Measurements from ENCODE around the gene TST. TPM values are rescaled to one million over a fixed set of nuclear protein-coding genes. Genes with fewer than 3 reads are reported as not detected.

The TST gene
- total and polyA plus RNA-seq, 2 of the 8 experiments (the other 6 are each of a cell fraction or from before 2014, with no cell fraction given) = 22.6 to 61.6 TPM

DNA sequence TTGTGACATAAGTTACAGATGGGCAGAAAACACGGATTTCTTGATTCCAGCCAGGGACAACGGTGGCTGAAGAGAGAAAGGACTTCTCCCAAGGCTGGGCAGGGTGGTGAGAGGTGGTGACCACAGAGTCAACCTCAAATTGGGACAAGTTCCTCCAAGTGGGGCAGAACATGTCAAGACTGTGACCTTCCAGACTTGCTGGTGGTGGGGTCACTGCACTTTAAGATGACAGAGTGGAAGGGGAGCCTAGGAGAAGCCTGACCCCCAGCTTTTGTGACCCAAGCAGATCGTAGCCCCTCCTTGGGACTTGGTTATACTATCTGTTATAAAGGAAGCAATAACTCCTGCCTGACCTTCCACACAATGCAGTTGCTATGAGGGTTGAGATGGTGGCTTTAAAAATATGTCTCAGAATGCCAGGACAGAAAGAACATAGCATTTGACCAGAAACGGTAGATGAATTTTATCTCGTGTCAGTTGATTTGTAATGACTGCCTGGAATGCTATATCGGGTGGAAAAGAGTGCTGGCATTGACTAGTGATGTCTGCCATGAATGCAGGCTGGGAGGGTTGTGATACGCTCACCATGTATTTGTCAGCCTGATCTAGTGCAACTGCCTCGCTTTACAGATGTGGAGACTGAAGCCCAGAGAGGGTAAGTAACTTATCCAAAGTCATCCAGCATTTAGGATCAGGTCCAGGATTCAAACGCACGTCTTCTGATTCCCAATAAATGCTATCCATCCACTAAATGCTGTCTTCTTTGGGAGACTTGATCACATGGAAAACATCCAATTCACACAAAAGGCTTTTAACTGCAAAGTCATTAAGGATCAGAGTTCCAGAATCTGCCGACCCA, 18.3 kb downstream of the TST start:
- Histone ChIP-seq H3K27ac (ENCODE audit: low read depth, low read length) (no peak overlapping the region), H3K4me1 (replicated peaks in 1 of 4; ENCODE audit: control insufficient read depth in 3 of 4, insufficient read depth in 4 of 4, low read length in 3 of 4) (peaks cover 0 to 7% (median 2%) of the 10 kb centered on the region in 4 experiments; a peak in 6 of 7 replicates), H2AFZ (ENCODE audit: low read length) (no peak overlapping the region), H3K18ac (ENCODE audit: extremely low read depth, low read length) (no peak overlapping the region), H3K4me2 (ENCODE audit: insufficient read depth in 1 of 2, low read depth in 2 of 2, low read length in 2 of 2) (no peak overlapping the region), H4K5ac (ENCODE audit: insufficient read length, low read depth, low read length) (no peak overlapping the region), H2BK120ac (replicated peaks; ENCODE audit: low read depth, low read length) (no peak overlapping the region), H3K27me3 (replicated peaks in 1 of 4; ENCODE audit: control insufficient read depth in 3 of 4, extremely low read depth in 1 of 4, insufficient read depth in 3 of 4, low read length in 3 of 4) (0 out of 7 replicates have a peak, but pooled peaks cover 0 to 3% (median 0%) of the 10 kb centered on the region in 4 experiments), H3K23me2 (ENCODE audit: low read depth, low read length) (no peaks in the 10 kb centered on the region), H4K91ac (replicated peaks; ENCODE audit: insufficient read length, low read length) (no peak overlapping the region), H3K4ac (replicated peaks; ENCODE audit: insufficient read length, low read depth, low read length) (no peak overlapping the region), H3K23ac (ENCODE audit: insufficient read length) (no peak overlapping the region), H2AK5ac (ENCODE audit: low read depth, low read length) (no peak overlapping the region), H4K8ac (ENCODE audit: extremely low read depth, insufficient read depth, low read length) (no peak overlapping the region), H2BK5ac (ENCODE audit: low read depth, low read length) (no peak overlapping the region), H3K14ac (ENCODE audit: insufficient read length) (no peak overlapping the region), H3K79me2 (ENCODE audit: control insufficient read depth in 1 of 2, insufficient read depth in 2 of 2, low read length in 2 of 2) (no peaks in the 10 kb centered on the region), H2BK20ac (ENCODE audit: low read length) (no peak overlapping the region), H3K56ac (replicated peaks; ENCODE audit: insufficient read length, low read depth, low read length) (no peak overlapping the region), H3K79me1 (ENCODE audit: low read depth, low read length) (no peaks in the 10 kb centered on the region), H3K4me3 (ENCODE audit: extremely low read depth in 1 of 4, insufficient read depth in 2 of 4, low read depth in 3 of 4, low read length in 4 of 4) (no peak overlapping the region), H3K9ac (replicated peaks in 1 of 4; ENCODE audit: extremely low read depth in 1 of 4, low read depth in 3 of 4, low read length in 3 of 4) (no peak overlapping the region), H2BK12ac (ENCODE audit: low read depth, low read length) (no peak overlapping the region), H4K20me1 (replicated peaks in 1 of 2; ENCODE audit: control insufficient read depth in 1 of 2, insufficient read depth in 2 of 2, low read length in 2 of 2) (no peaks in the 10 kb centered on the region), H3K36me3 (ENCODE audit: control insufficient read depth in 2 of 4, insufficient read depth in 4 of 4, low read length in 3 of 4) (no peaks in the 10 kb centered on the region), H3K9me3 (ENCODE audit: insufficient read depth in 2 of 2, low read depth in 1 of 2, low read length in 1 of 2) (no peaks in the 10 kb centered on the region), H2BK15ac (ENCODE audit: low read length) (no peak overlapping the region)
- POLR2A ChIA-PET (ENCODE audit: partially characterized antibody) = interaction anchor here (1.9 kb wide), 1 partner anchor 9 kb away, joined by 5 read pairs; no protein-coding TSS in a partner anchor
- FAIRE-seq = no peak
- WGBS, 2 experiments (ENCODE audit: extremely low coverage in 1 of 2, insufficient coverage in 1 of 2, insufficient read length in 1 of 2, insufficient replicate concordance in 2 of 2, low coverage in 1 of 2, low lambda C conversion rate in 2 of 2, missing lambda C conversion rate in 1 of 2) = 90% methylated on average over 11 of the region's 11 CpGs; no CpG with 5 or more reads in 1 of the 2 experiments
- TF ChIP-seq SAP30 (IDR thresholded peaks at IDR 0.05; ENCODE audit: insufficient read depth, insufficient replicate concordance, low read length) (no peak), KDM1A (IDR thresholded peaks at IDR 0.05; ENCODE audit: borderline replicate concordance, low read length) (0 out of 2 replicates have a peak, but pooled peaks have one; percentile 18)
- CTCF ChIA-PET (ENCODE audit: partially characterized antibody) = interaction anchor here (0.9 to 3.7 kb wide), 3 partner anchors 15 to 144 kb away, joined by 3 to 12 read pairs (median 3); no protein-coding TSS in a partner anchor
- DNase-seq (ENCODE audit: low read depth in 1 of 2, low spot score in 2 of 2) = no peak

Data from H1 (cell line).